Activated CD4-positive, alpha-beta T cell treated with anti-CD3 and anti-CD28 coated beads, Interleukin-2, Interleukin-4, amounts not matched to agents 100 ng/mL and 50 ng/mL, durations not matched to agents 16 hours and 8 hours (primary cell): ENCODE data around the gene EEPD1.
"Not testable (repeated sequence)": the region's sequence is repeated elsewhere in the genome, so short reads cannot be mapped to it uniquely, and the experiment has no call there.

ENCODE experiments used
- DNase-seq: peaks from one replicate; pipeline ENCODE4 v3.0.0-alpha.2; 2020; ENCODE audit warnings: low spot score

Gene EEPD1

GRCh38 chr7:36152756-36153570, at the start of gene EEPD1:
Gene EEPD1, plus strand, starts transcription at chr7:36153254. Its CDS starts 1,071 bp downstream, at chr7:36154325.
- peak; percentile 100 for DNase-seq

- no peak for DNase-seq
Measured at GRCh38 chr7:36103837-36104561, 49.1 kb upstream of the EEPD1 start.

DNA sequence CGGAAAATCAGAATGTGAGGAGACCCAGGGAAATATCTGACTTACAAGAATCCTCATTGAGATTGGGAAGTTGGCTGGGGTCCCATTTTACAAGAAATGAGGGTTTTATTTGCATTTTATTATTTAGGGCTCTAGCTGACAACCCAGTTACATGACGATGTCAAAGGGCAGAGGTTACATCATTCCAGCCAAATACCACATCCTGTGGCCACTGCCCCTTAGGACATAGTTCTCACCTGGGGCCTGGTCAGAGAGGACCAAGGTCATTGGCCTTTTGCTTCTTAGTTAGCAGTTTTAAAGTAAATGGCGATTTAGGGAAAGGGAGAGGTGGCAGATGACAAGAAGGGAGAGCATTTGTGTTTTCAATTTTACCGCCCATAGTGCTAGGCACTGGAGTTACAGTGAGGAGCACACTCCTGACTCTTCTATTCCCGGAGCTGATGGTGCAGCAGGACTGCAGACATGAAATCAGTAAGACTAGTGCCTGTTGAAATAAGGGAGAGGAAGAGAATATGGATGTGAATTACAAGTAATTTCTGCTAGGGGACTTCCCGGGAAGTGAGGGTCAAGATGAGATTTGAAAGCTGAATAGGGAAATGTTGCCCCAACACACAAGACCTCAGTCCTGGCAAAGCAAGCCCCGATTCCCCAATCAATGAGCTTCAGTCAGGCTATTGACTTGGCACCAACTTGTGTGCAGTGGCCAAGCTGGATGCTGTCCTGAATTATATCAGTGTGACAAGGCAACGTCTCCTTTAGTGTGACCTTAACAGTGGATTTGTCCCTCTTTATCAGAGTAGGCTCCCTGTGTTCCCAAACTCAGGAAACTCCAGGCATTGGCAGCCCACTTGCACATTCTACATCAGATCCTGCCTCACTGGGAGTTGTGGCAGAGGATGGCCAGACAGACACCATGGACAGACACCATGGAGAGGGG, 45.8 kb upstream of the EEPD1 start:
- not testable (repeated sequence) for DNase-seq

DNA sequence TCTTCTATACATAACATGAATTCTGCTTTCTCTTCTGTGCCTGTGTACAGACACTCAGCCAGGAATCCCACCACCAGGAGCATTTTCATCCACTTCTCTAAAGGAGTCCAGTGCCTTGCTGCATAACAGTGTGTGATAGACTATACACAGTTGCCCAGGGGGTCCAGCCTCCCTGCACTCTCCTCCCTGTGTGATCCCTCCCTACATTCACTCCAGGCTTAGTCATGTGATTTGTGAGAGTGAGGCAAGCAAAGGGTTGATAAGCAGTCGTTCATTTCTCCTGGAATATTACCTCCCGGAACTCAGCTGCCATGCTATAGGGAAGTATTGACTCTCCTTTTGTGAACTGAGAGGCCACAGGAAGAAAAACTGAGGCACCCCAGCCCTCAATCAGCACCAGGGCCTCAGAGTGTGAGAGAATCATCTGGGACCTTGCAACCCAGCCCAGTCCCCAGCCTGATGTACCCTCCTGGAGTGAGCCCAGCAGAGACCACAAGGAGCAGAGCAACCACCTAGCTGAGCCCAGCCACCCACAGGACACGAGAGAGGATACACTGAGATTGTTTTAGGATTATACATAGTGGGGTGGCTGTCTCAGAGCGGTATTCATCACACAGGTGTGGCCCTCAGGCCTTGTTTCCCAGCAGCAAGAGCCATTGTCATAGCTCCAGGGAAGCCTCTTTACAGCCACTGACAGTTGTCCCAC, 45.0 kb upstream of the EEPD1 start:
- no peak for DNase-seq

DNA sequence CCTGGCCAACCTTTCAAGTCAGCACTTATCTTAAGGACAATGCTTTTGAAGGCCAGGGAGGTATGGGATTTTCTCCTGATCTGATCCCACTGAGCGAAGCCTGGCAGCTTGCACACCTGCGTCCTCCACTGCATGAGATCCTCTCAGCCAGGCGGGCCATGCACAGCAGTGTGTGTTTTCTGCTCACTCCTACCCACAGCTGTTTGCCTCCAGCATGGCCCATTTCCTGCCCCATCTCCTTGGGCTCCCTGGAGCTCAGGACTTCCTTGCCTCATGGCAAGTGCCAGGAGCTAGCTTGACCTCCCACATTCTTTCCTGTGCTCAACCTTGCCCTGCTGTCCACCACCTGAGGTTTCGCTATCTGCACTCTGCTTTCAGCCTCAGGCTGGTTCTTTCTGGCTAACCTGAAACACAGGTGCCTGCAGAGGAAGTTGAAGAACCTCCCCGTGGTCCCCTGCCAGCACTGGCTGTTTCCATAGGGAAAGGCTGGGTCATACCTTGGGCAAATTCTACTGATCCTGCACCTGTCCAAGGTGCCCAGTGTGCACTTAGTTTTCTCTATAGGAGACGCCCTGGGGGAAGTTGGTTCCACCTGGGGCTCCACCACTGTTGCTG, 43.9 kb upstream of the EEPD1 start:
- DNase-seq: no peak

GRCh38 chr7:36110584-36110983, 42.5 kb upstream of the EEPD1 start:
- DNase-seq: no peak

- DNase-seq: no peak
Measured at GRCh38 chr7:36112969-36113368, 40.1 kb upstream of the EEPD1 start.

- DNase-seq: no peak
Measured at GRCh38 chr7:36114355-36114754, 38.7 kb upstream of the EEPD1 start.

- DNase-seq: peak; percentile 96
Measured at GRCh38 chr7:36115448-36116321, 37.4 kb upstream of the EEPD1 start.

DNA sequence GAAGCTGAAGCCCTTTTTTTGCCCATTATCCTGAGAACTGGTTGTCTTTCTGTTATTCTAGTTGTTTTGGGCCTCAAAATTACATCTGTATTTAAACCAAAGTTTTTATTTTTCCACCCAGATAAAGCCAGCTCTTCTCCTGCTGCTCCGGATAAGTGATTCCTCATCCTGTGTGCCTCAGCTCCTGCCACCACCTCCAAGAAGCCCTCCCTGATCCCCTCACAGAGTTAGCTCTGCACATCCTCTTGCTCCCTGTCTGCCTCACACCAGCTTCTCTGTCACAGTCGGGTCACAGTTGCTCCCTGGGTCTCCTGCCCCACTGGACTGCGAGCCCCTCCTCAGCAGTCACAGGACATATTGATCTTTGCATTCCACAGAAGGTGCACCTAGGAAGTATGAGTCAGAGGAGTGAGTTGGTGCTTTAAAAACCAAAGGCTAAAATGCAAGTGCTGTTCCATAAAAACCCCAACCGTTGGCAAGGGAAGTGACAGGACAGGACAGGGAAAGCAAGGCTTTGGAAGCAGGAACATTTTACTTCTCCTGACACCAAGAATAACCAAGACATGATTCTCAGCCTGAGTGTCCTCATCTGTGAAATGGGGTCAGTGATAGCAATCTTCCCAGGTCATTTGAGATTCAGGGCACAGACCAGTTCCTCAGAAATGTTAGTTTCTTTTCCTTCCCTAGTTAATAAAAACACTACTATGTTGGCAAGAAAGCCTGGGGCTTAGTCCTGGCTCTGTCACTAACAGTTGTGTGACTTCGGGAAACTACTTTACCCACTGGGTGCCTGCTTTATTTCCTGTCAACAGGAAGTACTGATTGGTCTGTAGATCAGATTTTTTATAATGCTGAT, 36.5 kb upstream of the EEPD1 start:
- peak; percentile 49 for DNase-seq

- no peak for DNase-seq
Measured at GRCh38 chr7:36117203-36117840, 35.7 kb upstream of the EEPD1 start.

DNA sequence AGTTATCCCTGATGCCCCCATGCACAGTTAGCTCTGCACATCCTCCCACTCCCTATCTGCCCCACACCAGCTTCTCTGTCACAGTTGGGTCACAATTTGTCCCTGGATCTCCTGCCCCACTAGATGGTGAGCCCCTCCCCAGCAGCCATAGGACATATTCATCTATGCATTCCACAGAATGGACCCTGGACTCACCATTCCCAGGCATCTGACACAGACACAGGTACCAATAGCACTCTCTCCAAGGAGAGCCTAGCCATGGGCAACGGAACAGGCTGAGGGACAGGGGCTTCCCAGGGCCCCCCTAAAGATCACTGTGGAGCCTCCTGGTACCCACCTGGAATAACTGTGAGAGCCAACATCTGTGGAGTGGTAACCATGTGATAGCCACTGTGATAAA, 34.7 kb upstream of the EEPD1 start:
- no peak for DNase-seq

DNA sequence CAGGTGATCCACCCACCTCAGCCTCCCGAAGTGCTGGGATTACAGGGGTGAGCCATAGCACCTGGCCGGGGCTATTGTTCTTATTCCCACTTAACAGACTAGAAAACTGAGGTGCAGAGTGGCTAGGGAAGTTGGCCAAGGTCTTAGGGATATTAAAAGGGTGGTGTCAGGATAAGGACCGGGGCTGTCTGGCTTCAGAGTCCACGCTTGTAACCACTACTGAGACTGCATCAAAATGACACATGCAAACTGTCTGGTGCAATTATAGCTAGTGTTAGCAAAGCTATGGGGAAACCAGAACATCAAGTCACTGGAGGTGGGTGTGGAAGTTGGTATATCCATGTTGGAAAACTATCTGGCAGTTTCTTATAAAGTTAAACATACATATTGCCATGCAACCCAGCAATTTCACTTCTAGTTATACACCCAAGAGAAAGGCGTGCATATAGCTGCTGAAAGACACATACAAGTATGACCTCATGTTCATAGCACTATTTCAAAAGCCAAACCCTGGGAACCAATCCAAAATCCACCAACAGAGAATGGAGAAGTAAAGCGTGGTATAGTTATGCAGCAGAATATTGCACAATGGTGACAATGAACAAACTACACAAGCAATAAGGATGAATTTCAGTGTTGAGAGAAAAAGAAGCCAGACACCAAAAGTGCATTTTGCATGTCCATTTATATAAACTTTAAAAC, 33.9 kb upstream of the EEPD1 start:
- DNase-seq: no peak

GRCh38 chr7:36119983-36120646, 32.9 kb upstream of the EEPD1 start:
- not testable (repeated sequence) for DNase-seq

- not testable (repeated sequence) for DNase-seq
Measured at GRCh38 chr7:36125630-36126029, 27.4 kb upstream of the EEPD1 start.

GRCh38 chr7:36127075-36127740, 25.8 kb upstream of the EEPD1 start:
- no peak for DNase-seq
